ENCODE data around the gene CCDC117.

CCDC117 gene

DNA sequence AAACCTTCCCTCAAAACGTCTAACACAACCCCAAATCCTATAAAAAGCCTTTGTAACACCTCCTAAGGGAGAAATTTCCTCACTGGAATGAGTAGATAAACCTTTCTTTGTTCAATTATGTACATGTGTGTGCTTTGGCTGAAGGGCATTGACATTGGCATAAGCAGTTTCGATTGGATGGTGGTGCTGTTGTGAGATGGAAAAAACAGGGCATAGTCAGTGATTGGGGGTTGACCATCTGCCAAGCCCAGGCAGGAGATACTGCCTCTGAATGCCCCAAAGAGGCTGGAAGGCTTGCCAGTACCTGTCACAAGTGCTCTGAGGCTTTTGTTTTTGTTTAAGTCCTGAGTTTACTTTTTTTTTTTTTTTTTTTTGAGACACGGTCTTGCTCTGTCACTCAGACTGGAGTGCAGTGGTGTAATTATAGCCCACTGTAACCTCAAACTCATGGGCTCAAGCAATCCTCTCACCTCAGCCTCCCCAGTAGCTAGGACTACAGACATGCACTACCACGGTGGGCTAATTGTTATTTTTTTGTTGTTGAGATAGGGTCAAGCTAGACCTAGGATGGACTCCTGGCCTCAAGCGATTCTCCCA is 1.2 kb upstream of the CCDC117 start:
- DNase-seq = no peak

- DNase-seq = no peak
Observed at GRCh38 chr22:28773461-28773867, 969 bp downstream of the CCDC117 start.

DNA sequence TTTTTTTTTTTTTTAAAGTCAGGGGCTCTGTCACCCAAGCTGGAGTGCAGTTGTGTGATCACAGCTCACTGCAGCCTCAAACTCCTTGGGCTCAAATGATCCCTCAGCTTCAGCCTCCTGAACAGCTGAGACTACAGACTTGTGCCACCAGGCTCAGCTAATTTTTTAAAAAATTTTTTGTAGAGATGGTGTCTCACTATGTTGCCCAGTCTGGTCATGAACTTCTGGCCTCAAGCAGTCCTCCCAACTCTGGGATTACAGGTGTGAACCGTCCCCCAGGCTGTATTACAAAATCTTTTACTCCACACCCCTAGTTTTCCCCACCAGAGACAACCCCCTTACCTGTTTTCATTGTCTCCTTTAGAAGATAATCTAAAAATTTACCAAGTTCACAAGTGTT is 1.9 kb downstream of the CCDC117 start:
- DNase-seq = no peak

GRCh38 chr22:28779833-28780232 is 7.3 kb downstream of the CCDC117 start:
- no peak for DNase-seq

DNA sequence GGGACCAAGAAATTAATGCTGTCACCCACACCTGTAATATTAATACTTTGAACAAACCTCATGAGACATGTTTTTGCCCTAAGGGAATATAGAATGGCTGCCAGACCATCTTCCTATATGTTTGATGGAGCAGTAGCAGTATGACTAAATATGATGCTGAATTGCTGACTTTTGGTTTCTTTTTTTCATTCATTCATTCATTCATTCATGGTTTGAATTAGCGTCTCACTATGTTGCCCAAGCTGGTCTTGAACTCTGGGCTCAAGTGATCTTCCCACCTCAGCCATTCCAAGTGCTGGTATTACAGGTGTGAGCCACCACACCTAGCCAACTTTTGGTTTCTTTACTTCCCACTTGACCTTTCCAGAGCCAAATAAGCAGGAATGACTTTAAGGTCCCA is 7.8 kb downstream of the CCDC117 start:
- no peak for DNase-seq

DNA sequence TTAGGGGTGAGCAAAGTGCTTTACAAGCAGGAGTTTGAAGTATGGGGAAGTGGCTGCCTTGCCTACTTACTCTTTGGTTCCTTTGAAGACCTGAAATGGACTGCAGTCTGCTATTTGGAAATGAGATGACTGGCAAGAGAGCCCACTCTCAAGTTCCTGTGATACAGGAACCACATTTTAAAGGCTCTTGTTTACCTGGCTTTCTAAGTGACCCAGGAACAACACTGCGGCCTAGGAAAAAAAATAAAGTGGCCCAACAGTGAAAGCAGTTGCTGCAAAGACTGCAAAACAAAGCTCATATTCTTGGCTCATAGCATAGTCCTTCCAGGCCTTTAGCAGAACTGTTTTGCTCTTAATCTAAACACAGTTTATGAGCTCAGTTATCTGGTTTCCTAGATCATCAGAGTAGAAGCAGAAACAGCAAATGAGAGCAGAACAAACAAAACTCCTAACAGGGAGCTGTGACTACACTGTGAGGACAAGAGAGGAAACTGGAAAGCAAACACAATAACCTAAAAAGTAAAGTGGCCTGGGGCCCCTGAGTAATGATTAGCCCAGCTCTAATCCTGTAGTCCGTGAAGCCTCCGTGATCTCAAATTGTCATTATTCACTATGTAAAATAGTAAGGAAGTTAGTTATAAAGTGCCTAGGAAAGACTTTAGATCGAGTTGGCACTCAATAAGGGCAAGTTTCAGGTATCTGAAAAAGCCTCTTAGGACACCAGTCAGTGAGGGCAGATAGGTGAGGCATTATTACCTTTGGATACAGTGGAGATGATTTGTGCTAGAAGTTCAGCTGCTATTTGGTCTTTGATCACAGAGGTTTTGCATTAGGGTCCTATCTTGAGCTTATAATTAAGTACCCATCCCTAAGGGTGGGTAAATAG is 11.5 kb downstream of the CCDC117 start:
- no peak for DNase-seq

DNA sequence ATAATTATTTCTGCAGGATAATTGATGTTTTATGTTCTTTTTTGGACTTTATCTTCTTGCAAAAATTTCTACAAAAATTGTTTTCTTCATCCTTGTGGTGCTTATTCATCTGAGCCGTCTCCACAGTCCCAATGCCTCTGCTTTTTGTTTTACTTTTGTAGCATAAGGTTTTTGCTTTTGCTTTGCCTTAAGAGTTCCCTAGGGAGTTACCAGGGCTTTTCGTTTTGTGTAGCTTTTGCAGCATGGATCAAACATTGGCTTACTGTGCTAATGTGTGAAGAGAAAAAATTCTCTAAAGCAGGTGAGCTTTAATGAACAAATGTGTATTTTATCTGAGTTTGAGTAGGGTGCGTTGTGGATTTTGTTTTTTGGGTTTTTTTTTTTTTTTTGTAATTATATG is 16.1 kb downstream of the CCDC117 start:
- DNase-seq = no peak

- no peak for DNase-seq
Observed at GRCh38 chr22:28791124-28791523, 18.6 kb downstream of the CCDC117 start.

DNA sequence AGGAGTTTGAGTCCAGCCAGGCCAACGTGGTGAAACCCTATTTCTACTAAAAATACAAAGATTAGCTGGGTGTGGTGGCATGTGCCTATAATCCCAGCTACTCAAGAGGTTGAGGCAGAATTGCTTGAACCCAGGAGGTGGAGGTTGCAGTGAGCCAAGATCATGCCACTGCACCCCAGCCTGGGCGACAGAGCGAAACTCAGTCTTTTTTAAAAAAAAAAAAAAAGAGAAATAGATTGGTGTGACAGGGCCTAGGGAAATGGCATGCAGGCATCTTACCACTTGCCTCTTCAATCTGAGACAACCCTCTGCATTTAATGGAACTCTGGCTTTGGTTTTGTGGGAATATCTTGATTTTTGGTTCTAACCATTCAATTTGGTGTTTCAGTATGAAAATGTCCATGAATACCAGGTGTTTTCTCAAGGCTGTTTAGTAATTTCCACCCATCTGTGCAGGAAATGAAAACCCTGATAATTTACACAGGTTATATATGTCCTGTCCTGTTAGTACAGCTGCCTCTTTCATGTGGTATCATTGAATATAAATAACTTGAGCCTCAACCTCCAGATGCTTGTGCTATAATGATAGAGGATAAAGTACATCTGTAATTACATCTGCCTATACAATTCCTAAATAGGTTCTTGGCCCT is 19.5 kb downstream of the CCDC117 start:
- no peak for DNase-seq

DNA sequence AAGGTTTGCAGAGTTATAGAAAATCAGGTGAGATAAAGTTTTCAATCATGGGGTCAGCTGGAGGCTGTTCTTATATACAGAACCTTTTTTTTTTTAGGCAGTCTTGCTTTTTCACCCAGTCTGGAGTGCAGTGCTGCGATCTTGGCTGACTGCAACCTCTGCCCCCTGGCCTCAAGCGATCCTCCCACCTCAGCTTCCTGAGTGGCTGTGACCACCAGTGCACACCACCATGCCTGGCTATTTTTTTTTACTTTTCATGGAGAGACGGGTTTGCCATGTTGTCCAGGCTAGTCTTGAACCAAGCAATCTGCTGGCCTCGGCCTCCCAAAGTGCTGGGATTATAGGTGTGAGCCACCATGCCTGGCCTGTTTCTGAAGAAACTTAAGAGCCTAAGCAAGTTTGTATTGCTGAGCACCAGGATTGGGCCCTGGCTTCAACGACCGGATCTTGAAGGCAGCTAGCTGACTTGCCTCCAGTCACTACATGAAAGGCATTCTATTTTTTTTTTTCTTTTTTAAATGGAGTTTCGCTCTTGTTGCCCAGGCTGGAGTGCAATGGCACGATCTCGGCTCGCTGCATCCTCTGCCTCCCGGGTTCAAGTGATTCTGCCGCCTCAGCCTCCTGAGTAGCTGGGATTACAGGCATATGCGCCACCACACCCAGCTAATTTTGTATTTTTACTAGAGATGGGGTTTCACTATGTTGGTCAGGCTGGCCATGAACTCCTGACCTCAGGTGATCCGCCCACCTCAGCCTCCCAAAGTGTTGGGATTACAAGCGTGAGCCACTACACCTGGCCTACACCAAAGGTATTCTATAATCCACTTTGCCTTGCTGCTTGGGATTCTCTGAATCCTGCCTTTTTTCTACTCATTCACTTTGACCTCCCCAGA is 20.2 kb downstream of the CCDC117 start:
- DNase-seq = no peak

- DNase-seq = no peak
Observed at GRCh38 chr22:28793976-28794584, 21.6 kb downstream of the CCDC117 start.

DNA sequence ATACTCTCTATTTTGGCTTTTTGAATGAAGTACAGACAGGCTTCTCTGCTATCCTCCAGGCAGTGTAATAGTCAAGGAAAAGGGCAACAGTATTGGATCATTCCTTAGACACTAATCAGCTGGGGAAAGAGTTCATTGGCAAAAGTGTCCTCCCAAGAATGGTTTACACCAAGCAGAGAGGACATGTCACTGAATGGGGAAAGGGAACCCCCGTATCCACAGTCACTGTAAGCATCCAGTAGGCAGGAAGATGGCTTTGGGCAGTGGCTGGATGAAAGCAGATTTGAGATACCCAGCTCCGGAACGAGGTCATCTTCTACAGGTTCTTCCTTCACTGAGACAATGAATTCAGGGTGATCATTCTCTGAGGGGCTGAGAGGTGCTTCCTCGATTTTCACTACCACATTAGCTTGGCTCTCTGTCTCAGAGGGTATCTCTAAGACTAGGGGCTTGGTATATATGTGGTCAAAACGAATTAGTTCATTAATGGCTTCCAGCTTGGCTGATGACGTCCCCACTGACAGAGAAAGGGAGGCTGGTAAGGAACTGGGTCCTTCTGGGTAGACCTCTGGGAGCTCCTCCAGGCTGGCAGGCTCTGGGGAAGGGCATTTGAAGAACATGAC is 22.7 kb downstream of the CCDC117 start:
- no peak for DNase-seq

DNA sequence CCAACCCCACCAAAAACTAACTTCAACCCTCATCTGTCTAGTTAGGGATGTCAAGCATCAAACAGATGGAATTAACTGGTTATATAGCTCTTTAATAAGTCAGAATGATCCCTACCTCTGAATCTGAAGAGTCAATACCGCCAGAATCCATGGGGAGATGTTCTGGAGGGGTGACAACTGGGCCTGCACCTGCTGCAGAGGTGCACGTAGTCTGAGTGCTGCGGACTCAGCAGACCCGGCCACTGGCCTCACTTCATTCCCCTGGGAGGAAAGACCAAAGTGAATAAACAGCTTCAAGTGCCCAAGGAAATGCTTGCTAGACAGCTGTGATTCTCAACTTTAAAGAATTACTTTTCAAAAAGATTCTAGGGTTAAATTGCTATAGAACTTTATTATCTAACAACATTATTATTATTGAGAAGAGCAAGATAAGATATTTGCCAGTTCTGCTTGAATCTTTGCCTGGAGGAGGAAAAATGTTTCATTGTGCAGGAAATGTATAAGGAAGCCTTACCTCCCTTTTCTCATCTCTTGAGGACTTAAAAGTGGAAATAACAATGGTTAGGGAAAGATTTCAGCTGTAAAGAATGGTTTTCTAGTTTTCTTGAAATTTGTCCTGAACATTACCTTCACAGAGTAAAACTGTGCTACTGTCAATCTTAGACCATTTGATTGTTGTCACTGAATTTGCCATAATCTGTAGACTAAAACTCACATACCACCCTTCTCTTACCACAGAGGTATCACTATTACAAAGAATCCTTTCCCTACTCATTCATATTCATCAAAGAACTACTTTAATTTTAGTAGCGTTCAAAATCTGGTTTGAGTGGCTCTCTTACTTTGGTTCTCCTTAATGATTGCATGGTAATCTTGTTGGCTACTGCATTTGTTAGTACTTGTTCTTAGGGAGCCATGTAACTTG is 23.7 kb downstream of the CCDC117 start:
- no peak for DNase-seq

- DNase-seq = no peak
Observed at GRCh38 chr22:28798810-28799605, 26.5 kb downstream of the CCDC117 start.

DNA sequence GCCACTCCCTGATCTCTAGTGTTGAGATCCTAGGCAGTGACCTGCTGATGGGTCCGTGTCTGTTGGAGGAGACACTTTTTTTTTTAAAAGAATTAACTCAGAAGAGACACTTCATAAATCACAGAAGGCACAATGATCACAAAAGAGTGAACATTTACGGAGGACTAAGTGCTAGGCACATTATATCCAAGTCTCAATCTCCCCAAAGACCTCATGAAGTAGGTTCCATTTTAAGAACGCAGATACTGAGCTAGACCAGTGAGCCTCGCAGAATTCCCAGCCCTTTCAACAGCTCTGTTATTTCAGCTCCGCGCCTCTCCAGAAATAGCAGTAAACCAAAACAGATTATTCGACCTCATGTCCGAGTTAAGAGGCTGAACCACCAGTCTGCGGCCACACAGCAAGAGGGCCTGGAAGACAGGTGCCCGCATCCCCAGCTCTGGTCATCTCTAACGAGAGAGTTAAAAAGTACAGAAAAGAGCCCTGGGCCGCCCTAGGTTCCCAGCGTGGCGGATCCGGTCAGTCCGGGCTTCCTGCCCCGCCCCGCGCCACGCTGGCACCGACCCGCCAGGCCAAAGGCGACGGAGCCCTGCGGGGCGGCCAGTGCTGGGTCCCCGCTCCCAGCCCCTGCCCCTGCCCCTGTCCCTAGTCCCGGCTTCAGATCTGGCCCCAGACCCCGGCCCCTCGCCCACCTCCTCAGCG is 27.3 kb downstream of the CCDC117 start:
- DNase-seq = no peak

DNA sequence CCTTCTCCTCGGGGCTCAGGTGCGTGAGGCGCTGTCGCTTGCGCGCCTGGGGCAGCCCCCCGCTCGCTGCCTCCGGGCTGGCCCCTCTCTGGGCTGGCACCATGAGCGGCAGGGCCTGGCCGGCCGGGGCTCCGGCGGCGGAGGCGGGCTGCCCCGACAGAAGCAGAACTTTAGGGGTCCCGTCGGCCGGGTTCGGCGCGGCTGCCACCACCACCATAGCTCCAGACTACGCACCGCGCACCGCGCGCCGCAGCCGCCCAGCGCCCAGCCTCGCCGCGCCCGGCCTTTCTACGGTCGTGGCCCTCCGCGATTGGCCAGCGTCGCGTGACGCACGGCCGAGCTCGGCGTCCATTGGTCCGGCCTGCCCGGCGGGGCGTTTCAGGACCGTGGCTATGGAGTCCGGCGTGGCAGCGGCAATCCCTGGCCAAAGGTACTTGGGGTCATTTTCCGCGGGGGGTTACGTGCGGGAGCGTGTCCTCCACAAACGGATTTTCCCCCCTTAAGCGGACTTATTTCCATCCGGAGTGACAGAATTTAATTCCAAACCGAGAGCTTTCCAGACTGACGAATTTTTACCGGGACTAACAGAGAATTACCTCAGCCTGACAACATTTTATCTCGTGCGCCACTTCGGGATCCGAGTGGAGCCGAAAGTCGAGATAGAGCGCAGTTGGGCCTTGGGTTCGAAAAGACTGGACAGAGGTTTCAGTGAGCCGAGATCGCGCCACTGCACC is 28.0 kb downstream of the CCDC117 start, which contains the start of gene XBP1:
XBP1 (minus strand) TSS at position 262 of the 734 bp plus-strand sequence.
- DNase-seq = peak; percentile 89

DNA sequence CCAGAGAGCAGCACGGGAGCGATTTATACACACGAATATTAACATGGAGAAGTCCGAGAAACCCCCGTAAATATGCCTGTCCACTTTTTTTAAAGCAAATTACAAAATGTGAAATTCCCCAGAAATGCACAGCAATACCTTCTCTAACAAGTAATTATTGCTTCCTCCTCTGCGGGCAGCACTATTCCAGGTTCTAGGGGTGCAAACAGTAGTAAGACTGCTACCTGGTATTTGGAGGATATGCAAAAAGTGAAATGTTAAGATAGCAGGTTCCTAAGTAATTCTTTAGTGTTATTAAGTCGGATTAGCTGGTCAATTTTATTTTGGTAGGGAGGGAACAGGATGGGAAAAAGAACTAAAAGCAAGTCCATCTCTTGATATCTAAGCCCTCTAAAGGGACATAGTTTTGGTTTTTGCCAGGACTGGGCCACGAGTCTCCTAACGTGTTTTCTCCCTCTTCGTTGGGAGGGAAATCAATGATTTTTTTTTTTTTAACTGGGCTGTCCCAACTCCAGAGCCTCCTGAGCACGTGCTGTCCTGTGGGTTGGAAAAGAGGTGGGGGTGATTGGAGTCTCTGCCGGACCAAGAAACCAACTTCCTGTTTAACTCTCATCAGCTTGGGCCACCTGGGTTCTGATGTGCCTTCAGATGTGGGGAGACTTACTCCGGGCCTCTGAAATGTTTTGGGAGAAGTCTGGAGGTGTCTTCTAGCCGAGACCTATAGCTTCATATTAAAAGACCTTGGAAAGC is 29.5 kb downstream of the CCDC117 start:
- no peak for DNase-seq

Measured in stimulated activated CD4-positive, alpha-beta T cell treated with anti-CD3 and anti-CD28 coated beads, Interleukin-4, amount 100 ng/mL, for 1 hour (primary cell).